Panc1 (cell line): ENCODE measurements around the gene RHOT2. TPM values are rescaled to one million over a fixed set of nuclear protein-coding genes. Genes with fewer than 3 reads are reported as not detected.

Experiments
- ATAC-seq: fragments of 200-7000 bp; cut with Tn5 transposase; 2 replicates; pipeline ENCODE4 v1.9.1; 2020; ENCODE audit warnings: mild to moderate bottlenecking, moderate library complexity
- BruUV-seq: library from RNA; stranded (reverse); fragments of 400-500 nt; replicated peaks from 2 replicates; lab custom pipeline; 2021; lab: Mats Ljungman, UMichigan
- CTCF ChIA-PET: fragments of 300-600 bp; sonication (Branson Sonifier 250); formaldehyde crosslinking; loops from one replicate; lab custom pipeline; 2022; ENCODE audit warnings: antibody characterized with exemption; lab: Charles Lee
- POLR2A ChIA-PET: fragments of 300-600 bp; sonication (Branson Sonifier 250); formaldehyde crosslinking; loops from one replicate; lab custom pipeline; 2022; ENCODE audit warnings: antibody characterized with exemption; lab: Charles Lee
- DNase-seq: peaks from one replicate; pipeline ENCODE4 v3.0.0-alpha.2; 2010; ENCODE audit warnings: low read depth, low spot score
- H3K27ac ChIP-seq: 2 replicates; pipeline ENCODE4 v1.5.1; 2011; ENCODE audit warnings: mild to moderate bottlenecking, low read length, inconsistent platforms
- H3K27me3 ChIP-seq: fragments of 200-500 bp; sonication (Bioruptor generic); 2 replicates; pipeline ENCODE4 v1.6.0; 2014; ENCODE audit warnings: low read length, inconsistent platforms; ENCODE audit not compliant: control insufficient read depth, insufficient read depth
- H3K36me3 ChIP-seq: fragments of 200-500 bp; sonication (Bioruptor generic); 2 replicates; pipeline ENCODE4 v1.5.1; 2014; ENCODE audit warnings: inconsistent platforms, mild to moderate bottlenecking, low read length, moderate library complexity; ENCODE audit not compliant: control insufficient read depth, insufficient read depth
- H3K4me1 ChIP-seq: 2 replicates; pipeline ENCODE4 v1.5.1; 2011; ENCODE audit warnings: inconsistent platforms, mild to moderate bottlenecking, low read length, moderate library complexity; ENCODE audit not compliant: control insufficient read depth, insufficient read depth
- H3K4me3 ChIP-seq, 2 experiments: 2 replicates each; pipeline ENCODE4 v1.5.1; 2011 to 2012; ENCODE audit warnings: low read depth in 2 of 2, low read length in 2 of 2, mild to moderate bottlenecking in 2 of 2, inconsistent platforms in 1 of 2, moderate library complexity in 1 of 2
- H3K9me3 ChIP-seq: fragments of 200-500 bp; sonication (Bioruptor generic); 2 replicates; pipeline ENCODE4 v1.5.1; 2014; ENCODE audit warnings: low read depth, mild to moderate bottlenecking, inconsistent platforms, low read length, moderate library complexity; ENCODE audit not compliant: control insufficient read depth, insufficient read depth
- CTCF ChIP-seq: fragments of 450-650 bp; IDR thresholded peaks from 2 replicates; pipeline ENCODE4 v1.5.1; 2017; ENCODE audit warnings: mild to moderate bottlenecking
- POLR2AphosphoS5 ChIP-seq: IDR thresholded peaks from 2 replicates; pipeline ENCODE4 v1.6.1; 2012; ENCODE audit warnings: mild to moderate bottlenecking, low read depth, low read length, moderate library complexity
- SIN3A ChIP-seq: IDR thresholded peaks from 2 replicates; pipeline ENCODE4 v1.6.1; 2012; ENCODE audit warnings: low read depth, mild to moderate bottlenecking, low read length, moderate library complexity, borderline replicate concordance; ENCODE audit not compliant: insufficient read depth
- TCF7L2 ChIP-seq: IDR thresholded peaks from 2 replicates; pipeline ENCODE4 v1.6.1; 2011; ENCODE audit warnings: mild to moderate bottlenecking, low read depth, low read length, inconsistent platforms
- in situ Hi-C: cut with HindIII; loops from 2 replicates; pipeline ENCODE4 v1.10.0; 2016; ENCODE audit warnings: low sequenced_read_pairs, low pct_unique_long_range_greater_than_20kb
- intact Hi-C: fragments of 100-400 bp; cut with micrococcal nuclease; formaldehyde crosslinking; loops from one replicate; pipeline ENCODE4 v1.10.0; 2022; ENCODE audit not compliant: unreplicated experiment
- total RNA-seq: library from RNA; stranded (reverse); gene quantifications from one replicate; pipeline ENCODE4 v1.2.1, GENCODE V29; 2021; ENCODE audit not compliant: unreplicated experiment
- TF ChIP-seq, protein P1 (sequence below), 2 experiments: IDR thresholded peaks; 2 replicates each; pipeline ENCODE4 v1.6.1; 2011 to 2012; ENCODE audit warnings: low read depth in 2 of 2, control low read depth in 1 of 2, low read length in 1 of 2, mild to moderate bottlenecking in 1 of 2, moderate library complexity in 1 of 2; ENCODE audit not compliant: insufficient read depth in 1 of 2

The RHOT2 gene
- total RNA-seq, 1 experiment from 2014 or later: 195 TPM

DNA sequence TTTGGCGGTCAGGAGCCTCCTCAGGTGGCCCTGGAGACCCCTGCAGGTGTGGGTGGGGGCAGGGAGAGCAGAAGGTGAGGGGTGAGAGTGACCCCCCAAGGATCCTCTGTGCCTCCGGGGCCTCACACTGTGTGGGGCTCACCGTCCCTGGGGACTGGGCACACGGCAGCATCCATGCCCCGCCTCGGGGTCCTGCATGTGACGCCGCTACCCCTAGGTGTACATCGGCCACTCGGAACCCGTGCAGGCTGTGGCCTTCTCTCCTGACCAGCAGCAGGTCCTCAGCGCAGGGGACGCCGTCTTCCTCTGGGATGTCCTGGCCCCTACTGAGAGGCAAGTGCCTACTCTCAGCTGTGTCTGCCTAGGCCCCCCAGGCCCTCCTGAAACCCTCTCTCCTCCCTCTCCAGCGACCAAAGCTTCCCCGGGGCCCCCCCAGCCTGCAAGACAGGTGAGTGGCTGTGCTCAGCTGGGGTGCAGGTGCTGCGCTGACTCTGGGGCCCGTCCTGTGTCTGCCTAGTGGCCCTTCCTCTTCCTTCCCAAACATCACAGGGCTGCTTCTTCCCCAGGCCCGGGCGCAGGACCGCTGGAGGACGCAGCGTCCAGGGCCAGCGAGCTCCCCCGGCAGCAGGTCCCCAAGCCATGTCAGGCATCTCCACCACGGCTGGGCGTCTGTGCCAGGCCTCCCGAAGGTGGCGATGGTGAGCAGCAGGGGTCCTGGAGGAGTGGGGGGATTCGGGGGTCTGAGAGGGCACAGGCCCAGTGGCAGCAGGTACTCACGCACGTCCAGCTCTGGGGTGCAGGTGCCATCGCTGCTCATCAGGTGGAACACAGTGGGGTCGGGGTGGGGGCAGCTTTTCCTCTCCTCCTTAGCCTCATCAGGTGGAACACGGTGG lies 9.0 kb upstream of the RHOT2 start:
- ChIA-PET CTCF (no interaction called here), POLR2A (interaction anchor here (1.3 kb wide), 1 partner anchor 9 kb away, joined by 4 read pairs; the partner anchor contains the start of gene WDR90)
- H3K9me3 ChIP-seq: no peaks in the 10 kb centered on the region
- DNase-seq (no peak), ATAC-seq (no peak)
- no peaks in the 10 kb centered on the region for H3K27me3 ChIP-seq
- in situ Hi-C loops (no loop called here), intact Hi-C loops (no loop called here)
- no TSS peak for BruUV-seq
- no peaks in the 10 kb centered on the region for H3K36me3 ChIP-seq
- no peak overlapping the region for H3K4me3 ChIP-seq
- H3K4me1 ChIP-seq: peaks cover 15% of the 10 kb centered on the region
- no peak overlapping the region; the same call in 1 of the 2 replicates for H3K27ac ChIP-seq
- TF ChIP-seq POLR2AphosphoS5 (no peak), TCF7L2 (no peak), SIN3A (no peak), CTCF (no peak; the same call in 1 of the 2 replicates)
- TF ChIP-seq, protein P1, sequence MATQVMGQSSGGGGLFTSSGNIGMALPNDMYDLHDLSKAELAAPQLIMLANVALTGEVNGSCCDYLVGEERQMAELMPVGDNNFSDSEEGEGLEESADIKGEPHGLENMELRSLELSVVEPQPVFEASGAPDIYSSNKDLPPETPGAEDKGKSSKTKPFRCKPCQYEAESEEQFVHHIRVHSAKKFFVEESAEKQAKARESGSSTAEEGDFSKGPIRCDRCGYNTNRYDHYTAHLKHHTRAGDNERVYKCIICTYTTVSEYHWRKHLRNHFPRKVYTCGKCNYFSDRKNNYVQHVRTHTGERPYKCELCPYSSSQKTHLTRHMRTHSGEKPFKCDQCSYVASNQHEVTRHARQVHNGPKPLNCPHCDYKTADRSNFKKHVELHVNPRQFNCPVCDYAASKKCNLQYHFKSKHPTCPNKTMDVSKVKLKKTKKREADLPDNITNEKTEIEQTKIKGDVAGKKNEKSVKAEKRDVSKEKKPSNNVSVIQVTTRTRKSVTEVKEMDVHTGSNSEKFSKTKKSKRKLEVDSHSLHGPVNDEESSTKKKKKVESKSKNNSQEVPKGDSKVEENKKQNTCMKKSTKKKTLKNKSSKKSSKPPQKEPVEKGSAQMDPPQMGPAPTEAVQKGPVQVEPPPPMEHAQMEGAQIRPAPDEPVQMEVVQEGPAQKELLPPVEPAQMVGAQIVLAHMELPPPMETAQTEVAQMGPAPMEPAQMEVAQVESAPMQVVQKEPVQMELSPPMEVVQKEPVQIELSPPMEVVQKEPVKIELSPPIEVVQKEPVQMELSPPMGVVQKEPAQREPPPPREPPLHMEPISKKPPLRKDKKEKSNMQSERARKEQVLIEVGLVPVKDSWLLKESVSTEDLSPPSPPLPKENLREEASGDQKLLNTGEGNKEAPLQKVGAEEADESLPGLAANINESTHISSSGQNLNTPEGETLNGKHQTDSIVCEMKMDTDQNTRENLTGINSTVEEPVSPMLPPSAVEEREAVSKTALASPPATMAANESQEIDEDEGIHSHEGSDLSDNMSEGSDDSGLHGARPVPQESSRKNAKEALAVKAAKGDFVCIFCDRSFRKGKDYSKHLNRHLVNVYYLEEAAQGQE (IDR thresholded peaks at IDR 0.05; ENCODE audit: insufficient read depth in 1 of 2, low read depth in 2 of 2, low read length in 1 of 2): no peak

DNA sequence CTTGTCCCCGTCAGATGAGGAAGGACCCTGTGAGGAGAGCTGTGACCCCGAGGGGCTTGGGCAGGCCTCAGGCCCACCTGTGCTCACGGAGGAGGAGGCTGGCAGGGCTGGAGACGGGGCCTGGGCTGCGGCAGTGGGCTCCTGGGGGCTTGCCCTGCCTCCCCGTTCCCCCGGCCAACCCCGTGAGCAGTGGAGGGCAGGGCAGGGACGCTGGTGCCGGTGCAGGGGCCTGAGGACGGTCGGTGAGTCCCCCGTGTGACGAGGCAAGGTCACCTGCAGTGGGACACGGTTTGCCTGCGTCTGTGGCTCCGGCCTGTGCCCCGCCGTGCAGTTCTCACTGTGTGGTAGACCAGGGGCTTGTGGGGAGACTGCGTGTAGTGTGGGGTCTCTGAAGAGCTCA lies 8.3 kb upstream of the RHOT2 start:
- TF ChIP-seq POLR2AphosphoS5: no peak
- 0 out of 2 replicates have a peak, but pooled peaks have one; percentile 29 for TF ChIP-seq CTCF
- no peaks in the 10 kb centered on the region for H3K36me3 ChIP-seq
- H3K4me3 ChIP-seq: no peak overlapping the region; a peak in 1 of 4 replicates
- H3K27ac ChIP-seq: peak overlapping the region; percentile 87
- ChIA-PET POLR2A (interaction anchor here (1.3 kb wide), 1 partner anchor 10 kb away, joined by 4 read pairs; the partner anchor contains the start of gene WDR90), CTCF (no interaction called here)
- no TSS peak for BruUV-seq
- in situ Hi-C loops: no loop called here
- intact Hi-C loops: no loop called here
- no peaks in the 10 kb centered on the region for H3K9me3 ChIP-seq
- no peak for DNase-seq
- peaks cover 15% of the 10 kb centered on the region for H3K4me1 ChIP-seq
- ATAC-seq: no peak
- no peaks in the 10 kb centered on the region for H3K27me3 ChIP-seq
